Thoracic aorta (tissue), 2 donors: ENCODE results near the gene SECTM1. TPM values are rescaled to one million over a fixed set of nuclear protein-coding genes. Genes with fewer than 3 reads are reported as not detected.

ENCODE experiments used
- ATAC-seq: fragments of 150-250 bp; one replicate; pipeline ENCODE4 v1.8.0; 2017; ENCODE audit warnings: low read depth; ENCODE audit not compliant: insufficient number of reproducible peaks, low FRiP score
- DNase-seq: peaks from one replicate; pipeline ENCODE4 v3.0.0-alpha.2; 2020; ENCODE audit warnings: low spot score
- H3K27ac ChIP-seq, 2 donors: fragments of 200-600 bp; sonication (generic); 1 replicate in 1 of 2; 2 replicates in 1 of 2; pipeline ENCODE4 v1.5.1; 2016; ENCODE audit warnings: mild to moderate bottlenecking in 2 of 2, moderate library complexity in 2 of 2
- H3K27me3 ChIP-seq: fragments of 200-600 bp; sonication (generic); replicated peaks from 2 replicates; pipeline ENCODE4 v1.6.0; 2016; ENCODE audit warnings: mild to moderate bottlenecking; ENCODE audit not compliant: insufficient read depth
- H3K36me3 ChIP-seq: fragments of 200-600 bp; sonication (generic); one replicate; pipeline ENCODE4 v1.5.1; 2016
- H3K4me1 ChIP-seq, 2 donors: fragments of 200-600 bp; sonication (generic); 1 replicate in 1 of 2; 2 replicates in 1 of 2; pipeline versions ENCODE4 v1.5.1 to v1.6.0; 2016; ENCODE audit warnings: low read depth in 2 of 2, mild to moderate bottlenecking in 1 of 2; ENCODE audit not compliant: control insufficient read depth in 1 of 2
- H3K4me3 ChIP-seq: fragments of 200-600 bp; sonication (generic); 2 replicates; pipeline ENCODE4 v1.5.1; 2016; ENCODE audit warnings: mild to moderate bottlenecking
- H3K9me3 ChIP-seq: fragments of 200-600 bp; sonication (generic); 2 replicates; pipeline ENCODE4 v1.5.1; 2016
- CTCF ChIP-seq: fragments of 200-600 bp; sonication (generic); IDR thresholded peaks from one replicate; pipeline ENCODE4 v1.5.1; 2019; ENCODE audit warnings: antibody characterized with exemption
- total RNA-seq, 2 donors: library from RNA; depleted of rRNA; stranded (reverse); fragments of >200 nt; gene quantifications; one replicate each; pipeline versions ENCODE4 v1.1.0 to v1.2.3, GENCODE V29; 2016

Gene SECTM1
- total RNA-seq, 2 donors from 2014 or later, result 16.7 to 32.2 TPM

GRCh38 chr17:82278786-82279391 is 54.7 kb downstream of the SECTM1 start:
- no peaks in the 10 kb centered on the region for H3K27me3 ChIP-seq
- DNase-seq (no peak), ATAC-seq (no peak)
- no peaks in the 10 kb centered on the region for H3K9me3 ChIP-seq
- H3K36me3 ChIP-seq, result no peaks in the 10 kb centered on the region
- no peak overlapping the region for H3K4me3 ChIP-seq
- H3K27ac ChIP-seq, result no peak overlapping the region
- H3K4me1 ChIP-seq, result peaks cover 7 to 16% of the 10 kb centered on the region in 2 donors
- TF ChIP-seq CTCF, result no peak

GRCh38 chr17:82278308-82278707 is 55.3 kb downstream of the SECTM1 start:
- TF ChIP-seq CTCF, result no peak
- DNase-seq, result no peak
- no peaks in the 10 kb centered on the region for H3K9me3 ChIP-seq
- no peaks in the 10 kb centered on the region for H3K27me3 ChIP-seq
- peaks cover 9 to 19% of the 10 kb centered on the region in 2 donors for H3K4me1 ChIP-seq
- H3K36me3 ChIP-seq, result no peaks in the 10 kb centered on the region
- no peak for ATAC-seq
- H3K4me3 ChIP-seq, result no peak overlapping the region
- H3K27ac ChIP-seq, result no peak overlapping the region

- ATAC-seq, result no peak
- no peak for TF ChIP-seq CTCF
- Histone ChIP-seq H3K27ac (no peak overlapping the region), H3K9me3 (no peaks in the 10 kb centered on the region), H3K27me3 (no peaks in the 10 kb centered on the region), H3K4me3 (no peak overlapping the region), H3K36me3 (no peaks in the 10 kb centered on the region), H3K4me1 (peaks cover 9 to 19% of the 10 kb centered on the region in 2 donors)
- no peak for DNase-seq
These were observed 55.7 kb downstream of the SECTM1 start for GRCh38 chr17:82277851-82278250.

GRCh38 chr17:82276938-82277337 is 56.6 kb downstream of the SECTM1 start:
- no peak for TF ChIP-seq CTCF
- peaks cover under 1% of the 10 kb centered on the region for H3K36me3 ChIP-seq
- no peaks in the 10 kb centered on the region for H3K27me3 ChIP-seq
- H3K4me3 ChIP-seq, result no peak overlapping the region
- no peak overlapping the region for H3K27ac ChIP-seq
- H3K4me1 ChIP-seq, result peaks cover 11 to 21% of the 10 kb centered on the region in 2 donors
- no peaks in the 10 kb centered on the region for H3K9me3 ChIP-seq
- ATAC-seq, result no peak
- DNase-seq, result no peak

- no peak for DNase-seq
- TF ChIP-seq CTCF, result no peak
- Histone ChIP-seq H3K4me1 (peaks cover 19 to 33% of the 10 kb centered on the region in 2 donors), H3K27ac (no peak overlapping the region), H3K27me3 (no peaks in the 10 kb centered on the region), H3K9me3 (no peaks in the 10 kb centered on the region), H3K4me3 (no peak overlapping the region), H3K36me3 (peaks cover 8% of the 10 kb centered on the region)
- ATAC-seq, result no peak
These were observed 58.2 kb downstream of the SECTM1 start for GRCh38 chr17:82275326-82275725.
